Dermis blood vessel endothelial cell (primary cell): ENCODE data around the gene ZNF12. TPM values are rescaled to one million over a fixed set of nuclear protein-coding genes. Genes with fewer than 3 reads are reported as not detected.

Experiments used
- DNase-seq: peaks from one replicate; pipeline ENCODE4 v3.0.0; 2010
- total RNA-seq: library from RNA; depleted of rRNA; stranded (reverse); fragments of >200 nt; gene quantifications from 2 replicates; pipeline ENCODE4 v1.2.3, GENCODE V29; 2014

The ZNF12 gene
- total RNA-seq, 1 donor from 2014 or later: 18.7 TPM

GRCh38 chr7:6646465-6646864, 60.3 kb downstream of the ZNF12 start:
- DNase-seq: no peak

GRCh38 chr7:6644728-6645127, 62.0 kb downstream of the ZNF12 start:
- no peak for DNase-seq

- DNase-seq: no peak
These were observed 62.7 kb downstream of the ZNF12 start for GRCh38 chr7:6643915-6644625.

- DNase-seq: no peak
These were observed 63.7 kb downstream of the ZNF12 start for GRCh38 chr7:6642861-6643640.

GRCh38 chr7:6642239-6642839, 64.4 kb downstream of the ZNF12 start:
- DNase-seq: no peak

- peak; percentile 13 for DNase-seq
These were observed 65.3 kb downstream of the ZNF12 start for GRCh38 chr7:6641305-6642035.

GRCh38 chr7:6640246-6640721, 66.5 kb downstream of the ZNF12 start:
- DNase-seq: peak; percentile 54

GRCh38 chr7:6639627-6640026, 67.1 kb downstream of the ZNF12 start:
- no peak for DNase-seq

- DNase-seq: no peak
These were observed 67.7 kb downstream of the ZNF12 start for GRCh38 chr7:6639032-6639431.

Other genes starting within 250 kb of the ZNF12 start
- 121 and 133 TPM in 2 replicates for gene KDELR2, start 222.8 kb downstream of the ZNF12 start, total RNA-seq
- gene GRID2IP, start 155.5 kb downstream of the ZNF12 start, total RNA-seq: 0.05 TPM in 1 of 2 replicates, not detected in the other
- 37.1 and 49.2 TPM in 2 replicates for gene ZDHHC4, start 129.5 kb downstream of the ZNF12 start, total RNA-seq
- 13.1 and 14.5 TPM in 2 replicates for gene INTS15, start 116.9 kb downstream of the ZNF12 start, total RNA-seq
- 0.93 and 1.0 TPM in 2 replicates for gene ZNF853, start 91.3 kb downstream of the ZNF12 start, total RNA-seq
- 18.4 and 25.9 TPM in 2 replicates for gene ZNF316, start 69.6 kb downstream of the ZNF12 start, total RNA-seq
- 0.19 and 0.34 TPM in 2 replicates for gene RSPH10B2, start 47.2 kb upstream of the ZNF12 start, total RNA-seq
- 55.8 and 57.0 TPM in 2 replicates for gene CCZ1B, start 119.3 kb upstream of the ZNF12 start, total RNA-seq